Peyer's patch (tissue), 4 donors: ENCODE measurements around the gene USP50. TPM values are rescaled to one million over a fixed set of nuclear protein-coding genes. Genes with fewer than 3 reads are reported as not detected.
"Not testable (repeated sequence)": the region's sequence is repeated elsewhere in the genome, so short reads cannot be mapped to it uniquely, and the experiment has no call there.

ENCODE experiments used
- DNase-seq, 3 donors: peaks; one replicate each; pipeline ENCODE4 v3.0.0-alpha.2; 2017 to 2019
- H3K27ac ChIP-seq, 4 donors: fragments of 200-600 bp; sonication (generic); one replicate each; pipeline ENCODE4 v1.5.1; 2016 to 2019
- H3K27me3 ChIP-seq, 2 donors: fragments of 200-600 bp; sonication (generic); one replicate each; pipeline ENCODE4 v1.5.1; 2019
- H3K36me3 ChIP-seq, 3 donors: fragments of 200-600 bp; sonication (generic); one replicate each; pipeline ENCODE4 v1.5.1; 2016 to 2019
- H3K4me1 ChIP-seq, 4 donors: fragments of 200-600 bp; sonication (generic); one replicate each; pipeline ENCODE4 v1.5.1; 2016 to 2019
- H3K4me3 ChIP-seq, 4 donors: fragments of 200-600 bp; sonication (generic); 1 replicate in 3 of 4; 2 replicates in 1 of 4; pipeline ENCODE4 v1.5.1; 2016 to 2019; ENCODE audit warnings: mild to moderate bottlenecking in 1 of 4
- H3K9me3 ChIP-seq, 4 donors: fragments of 200-600 bp; sonication (generic); one replicate each; pipeline ENCODE4 v1.5.1; 2016 to 2019; ENCODE audit warnings: mild to moderate bottlenecking in 1 of 4
- POLR2A ChIP-seq, 2 donors: fragments of 450-650 bp; IDR thresholded peaks; one replicate each; pipeline ENCODE4 v1.5.1; 2017; ENCODE audit warnings: antibody characterized with exemption in 2 of 2, mild to moderate bottlenecking in 2 of 2, moderate library complexity in 2 of 2
- total RNA-seq, 4 donors: library from RNA; depleted of rRNA; stranded (reverse); fragments of >200 nt; gene quantifications; one replicate each; pipeline ENCODE4 v1.1.0, GENCODE V29; 2016
- TF ChIP-seq, protein P1 (sequence below), 6 experiments: fragments of 450-650 bp in 4 of 6; fragments of 200-600 bp in 2 of 6; sonication (generic) in 1 of 6; IDR thresholded peaks; one replicate each; pipeline ENCODE4 v1.5.1; 2017 to 2019; ENCODE audit warnings: antibody characterized with exemption in 6 of 6, mild to moderate bottlenecking in 3 of 6, moderate library complexity in 1 of 6

The USP50 gene
- not detected for total RNA-seq

- no peak for TF ChIP-seq POLR2A (IDR thresholded peaks at IDR 0.05)
- TF ChIP-seq, protein P1, sequence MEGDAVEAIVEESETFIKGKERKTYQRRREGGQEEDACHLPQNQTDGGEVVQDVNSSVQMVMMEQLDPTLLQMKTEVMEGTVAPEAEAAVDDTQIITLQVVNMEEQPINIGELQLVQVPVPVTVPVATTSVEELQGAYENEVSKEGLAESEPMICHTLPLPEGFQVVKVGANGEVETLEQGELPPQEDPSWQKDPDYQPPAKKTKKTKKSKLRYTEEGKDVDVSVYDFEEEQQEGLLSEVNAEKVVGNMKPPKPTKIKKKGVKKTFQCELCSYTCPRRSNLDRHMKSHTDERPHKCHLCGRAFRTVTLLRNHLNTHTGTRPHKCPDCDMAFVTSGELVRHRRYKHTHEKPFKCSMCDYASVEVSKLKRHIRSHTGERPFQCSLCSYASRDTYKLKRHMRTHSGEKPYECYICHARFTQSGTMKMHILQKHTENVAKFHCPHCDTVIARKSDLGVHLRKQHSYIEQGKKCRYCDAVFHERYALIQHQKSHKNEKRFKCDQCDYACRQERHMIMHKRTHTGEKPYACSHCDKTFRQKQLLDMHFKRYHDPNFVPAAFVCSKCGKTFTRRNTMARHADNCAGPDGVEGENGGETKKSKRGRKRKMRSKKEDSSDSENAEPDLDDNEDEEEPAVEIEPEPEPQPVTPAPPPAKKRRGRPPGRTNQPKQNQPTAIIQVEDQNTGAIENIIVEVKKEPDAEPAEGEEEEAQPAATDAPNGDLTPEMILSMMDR (IDR thresholded peaks at IDR 0.05): no peak
- Histone ChIP-seq H3K27me3 (no peaks in the 10 kb centered on the region), H3K9me3 (no peaks in the 10 kb centered on the region), H3K27ac (no peak within 1 kb of the TSS), H3K4me1 (no peaks in the 10 kb centered on the region), H3K4me3 (no peak within 1 kb of the TSS), H3K36me3 (no peaks in the 10 kb centered on the region)
- DNase-seq: no peak
These were observed at the start of gene USP50 for GRCh38 chr15:50546566-50546965. USP50 (minus strand) TSS chr15:50546666; CDS start chr15:50546525, 141 bp downstream.

DNA sequence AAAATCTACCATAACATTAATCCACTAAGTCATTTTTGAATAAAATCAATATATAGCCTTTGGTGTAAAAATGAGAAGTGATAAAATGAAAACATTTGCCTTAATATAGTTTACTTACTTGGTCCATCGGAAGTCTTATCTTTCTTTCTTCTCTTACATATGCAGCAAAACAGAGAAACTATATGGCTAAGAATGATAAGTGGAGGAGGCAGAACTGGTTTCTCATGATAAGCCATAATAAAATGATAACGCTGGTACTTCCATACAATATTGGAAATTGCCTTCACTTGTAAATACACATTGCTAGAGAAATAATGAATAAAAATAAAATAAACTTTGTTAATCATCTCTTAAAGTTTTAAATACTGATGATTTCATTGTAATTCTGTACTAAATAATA lies 47.8 kb upstream of the USP50 start:
- no peak overlapping the region for H3K27ac ChIP-seq
- no peak overlapping the region for H3K4me3 ChIP-seq
- H3K9me3 ChIP-seq: no peaks in the 10 kb centered on the region
- no peaks in the 10 kb centered on the region for H3K27me3 ChIP-seq
- H3K4me1 ChIP-seq: no peaks in the 10 kb centered on the region
- peaks cover 0 to 87% (median 0%) of the 10 kb centered on the region in 3 donors for H3K36me3 ChIP-seq
- TF ChIP-seq POLR2A (IDR thresholded peaks at IDR 0.05): no peak
- TF ChIP-seq, protein P1 (IDR thresholded peaks at IDR 0.05): no peak
- DNase-seq: no peak

DNA sequence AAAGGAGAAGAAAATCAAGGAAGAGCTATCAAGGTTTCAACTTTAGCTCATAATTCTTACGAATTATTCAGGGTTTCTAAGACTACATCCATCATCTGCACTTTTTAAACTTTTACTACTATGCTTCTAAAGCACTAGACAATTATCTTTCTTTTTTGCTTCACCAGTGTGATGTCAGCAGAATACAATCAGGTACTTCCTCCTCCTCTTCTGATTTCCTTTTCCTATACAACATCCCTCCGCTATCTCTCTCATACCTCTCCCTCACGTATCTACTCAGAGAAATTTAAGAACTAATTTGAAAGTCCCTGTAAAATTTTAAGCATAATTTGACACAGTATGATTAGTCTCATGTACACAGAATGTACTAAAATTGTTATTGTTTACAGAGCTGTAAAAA lies 47.3 kb upstream of the USP50 start:
- Histone ChIP-seq H3K27me3 (no peaks in the 10 kb centered on the region), H3K36me3 (peaks cover 0 to 88% (median 0%) of the 10 kb centered on the region in 3 donors), H3K27ac (no peak overlapping the region), H3K4me1 (no peaks in the 10 kb centered on the region), H3K9me3 (no peaks in the 10 kb centered on the region), H3K4me3 (no peak overlapping the region)
- TF ChIP-seq, protein P1 (IDR thresholded peaks at IDR 0.05): no peak
- no peak for TF ChIP-seq POLR2A (IDR thresholded peaks at IDR 0.05)
- no peak for DNase-seq

DNA sequence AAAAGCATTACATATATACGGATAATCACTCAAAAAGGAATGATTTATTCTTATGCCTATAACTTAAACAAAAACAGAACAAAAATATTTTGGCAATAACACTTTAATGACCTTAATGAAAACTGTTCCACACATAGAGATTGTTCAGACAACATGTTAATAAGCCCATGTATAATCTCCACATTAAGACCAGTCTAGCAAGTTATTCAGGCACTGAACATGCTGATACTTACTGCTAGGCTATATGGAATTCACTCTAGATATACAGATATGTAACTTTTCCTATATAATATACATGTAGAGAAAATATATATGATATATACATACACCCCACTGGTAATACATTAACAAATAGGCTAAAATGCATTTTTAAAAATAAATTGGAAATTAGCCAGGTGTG lies 43.8 kb upstream of the USP50 start:
- Histone ChIP-seq H3K4me3 (no peak overlapping the region), H3K27me3 (no peaks in the 10 kb centered on the region), H3K27ac (no peak overlapping the region), H3K9me3 (no peaks in the 10 kb centered on the region), H3K36me3 (peaks cover 0 to 96% (median 0%) of the 10 kb centered on the region in 3 donors), H3K4me1 (no peaks in the 10 kb centered on the region)
- no peak for TF ChIP-seq POLR2A (IDR thresholded peaks at IDR 0.05)
- TF ChIP-seq, protein P1 (IDR thresholded peaks at IDR 0.05): no peak
- no peak for DNase-seq

DNA sequence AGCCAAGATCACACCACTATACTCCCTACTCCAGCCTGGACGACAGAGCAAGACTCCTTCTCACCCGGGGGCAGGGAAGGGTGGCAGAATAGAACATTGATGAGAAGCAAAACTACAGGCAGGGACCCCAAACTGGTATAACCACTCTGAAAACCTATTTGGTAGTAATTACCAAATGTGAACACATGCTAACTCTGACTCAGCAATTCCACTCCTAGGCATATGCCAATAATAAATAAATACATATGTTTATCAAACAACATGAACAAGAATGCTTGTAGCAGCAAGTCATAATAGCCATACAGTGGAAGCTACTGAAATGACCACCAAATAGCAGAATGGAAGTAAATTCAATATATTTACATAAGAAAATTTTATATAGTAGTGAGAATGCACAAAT lies 31.0 kb upstream of the USP50 start:
- H3K27me3 ChIP-seq: no peaks in the 10 kb centered on the region
- no peak for TF ChIP-seq POLR2A (IDR thresholded peaks at IDR 0.05)
- TF ChIP-seq, protein P1 (IDR thresholded peaks at IDR 0.05): no peak
- DNase-seq: no peak
- no peak overlapping the region for H3K27ac ChIP-seq
- no peaks in the 10 kb centered on the region for H3K4me1 ChIP-seq
- H3K4me3 ChIP-seq: no peak overlapping the region
- no peaks in the 10 kb centered on the region for H3K9me3 ChIP-seq
- H3K36me3 ChIP-seq: peaks cover 0 to 90% (median 0%) of the 10 kb centered on the region in 3 donors

- DNase-seq: no peak
- H3K27ac ChIP-seq: no peak overlapping the region
- no peaks in the 10 kb centered on the region for H3K9me3 ChIP-seq
- TF ChIP-seq, protein P1 (IDR thresholded peaks at IDR 0.05): no peak
- no peak for TF ChIP-seq POLR2A (IDR thresholded peaks at IDR 0.05)
- no peak overlapping the region for H3K4me3 ChIP-seq
- peaks cover 0 to 89% (median 0%) of the 10 kb centered on the region in 3 donors for H3K36me3 ChIP-seq
- no peaks in the 10 kb centered on the region for H3K4me1 ChIP-seq
- H3K27me3 ChIP-seq: no peaks in the 10 kb centered on the region
These were observed 29.7 kb upstream of the USP50 start for GRCh38 chr15:50576166-50576565.

- H3K27ac ChIP-seq, DNase-seq, H3K27me3 ChIP-seq, H3K4me1 ChIP-seq, H3K9me3 ChIP-seq, H3K4me3 ChIP-seq: not testable (repeated sequence)
- H3K36me3 ChIP-seq: peaks cover 0 to 85% (median 0%) of the 10 kb centered on the region in 3 donors
These were observed 27.4 kb upstream of the USP50 start for GRCh38 chr15:50573842-50574241.
